NCI-H146 (cell line): ENCODE measurements around the gene SPATC1L.
"Not testable (repeated sequence)": the region's sequence is repeated elsewhere in the genome, so short reads cannot be mapped to it uniquely, and the experiment has no call there.

Experiments
- DNase-seq: peaks from one replicate; lab custom pipeline; 2025; lab: John Stamatoyannopoulos, UW

SPATC1L gene

GRCh38 chr21:46183910-46184624 is at the start of gene SPATC1L:
Gene SPATC1L, minus strand, starts transcription at chr21:46184459. Its CDS starts 1,643 bp downstream, at chr21:46182816.
- no peak for DNase-seq

GRCh38 chr21:46229923-46230260 is 45.6 kb upstream of the SPATC1L start:
- DNase-seq, result no peak

- peak; percentile 59 for DNase-seq
Measured at GRCh38 chr21:46229133-46229922, 45.1 kb upstream of the SPATC1L start.

- DNase-seq, result peak; percentile 95
Measured at GRCh38 chr21:46228345-46229051, 44.2 kb upstream of the SPATC1L start, which contains the start of gene LSS. Gene LSS, minus strand, starts transcription at chr21:46228774. Its CDS starts 29 bp downstream, at chr21:46228745.

GRCh38 chr21:46227811-46228344 is 43.6 kb upstream of the SPATC1L start:
- DNase-seq, result no peak

- no peak for DNase-seq
Measured at GRCh38 chr21:46226920-46227599, 42.8 kb upstream of the SPATC1L start.

GRCh38 chr21:46226146-46226545 is 41.9 kb upstream of the SPATC1L start:
- no peak for DNase-seq

- DNase-seq, result not testable (repeated sequence)
Measured at GRCh38 chr21:46223661-46224060, 39.4 kb upstream of the SPATC1L start.

GRCh38 chr21:46223217-46223616 is 39.0 kb upstream of the SPATC1L start:
- DNase-seq, result no peak

- DNase-seq, result no peak
Measured at GRCh38 chr21:46222436-46223116, 38.3 kb upstream of the SPATC1L start.

GRCh38 chr21:46221664-46222435 is 37.6 kb upstream of the SPATC1L start:
- DNase-seq, result no peak

GRCh38 chr21:46220847-46221246 is 36.6 kb upstream of the SPATC1L start:
- no peak for DNase-seq

GRCh38 chr21:46220275-46220810 is 36.1 kb upstream of the SPATC1L start:
- DNase-seq, result no peak

- no peak for DNase-seq
Measured at GRCh38 chr21:46219591-46220239, 35.5 kb upstream of the SPATC1L start.

GRCh38 chr21:46218906-46219590 is 34.8 kb upstream of the SPATC1L start:
- DNase-seq, result no peak

- DNase-seq, result no peak
Measured at GRCh38 chr21:46217511-46218196, 33.4 kb upstream of the SPATC1L start.

- DNase-seq, result no peak
Measured at GRCh38 chr21:46216132-46216747, 32.0 kb upstream of the SPATC1L start.
